ENCODE results near the gene ZNF280B. TPM values are rescaled to one million over a fixed set of nuclear protein-coding genes. Genes with fewer than 3 reads are reported as not detected.
"Not testable (repeated sequence)": the region's sequence is repeated elsewhere in the genome, so short reads cannot be mapped to it uniquely, and the experiment has no call there.

The ZNF280B gene
- total and polyA plus RNA-seq, 2 donors (not counting 1 experiment from before 2014, with no cell fraction given), result 0.67 to 3.5 TPM

GRCh38 chr22:22442928-22443709, 65.4 kb downstream of the ZNF280B start:
- no CpG with 5 or more reads among the region's 7 CpGs for WGBS (ENCODE audit: insufficient coverage)
- no peak overlapping the region for H3K27ac Mint-ChIP-seq

GRCh38 chr22:22441626-22442025, 66.9 kb downstream of the ZNF280B start:
- H3K9me3 Mint-ChIP-seq (ENCODE audit: insufficient read depth); H3K9ac ChIP-seq (ENCODE audit: low read length); H3K27ac Mint-ChIP-seq; H3K4me1 ChIP-seq (ENCODE audit: control insufficient read depth in 2 of 2, insufficient read depth in 2 of 2, low read length in 2 of 2); H3K27me3 Mint-ChIP-seq; ATAC-seq (ENCODE audit: low read depth); H3K79me2 ChIP-seq (ENCODE audit: control insufficient read depth, insufficient read depth, low read length); H3K27me3 ChIP-seq (replicated peaks in 1 of 4; ENCODE audit: control extremely low read depth in 1 of 4, control insufficient read depth in 3 of 4, insufficient read depth in 4 of 4, low read length in 3 of 4); H2AFZ ChIP-seq (ENCODE audit: insufficient read depth, low read depth, low read length, poor library complexity, severe bottlenecking); H3K9me3 ChIP-seq (ENCODE audit: control extremely low read depth in 1 of 3, control insufficient read depth in 2 of 3, insufficient read depth in 1 of 3, low read length in 2 of 3); POLR2A ChIA-PET; H3K36me3 ChIP-seq (replicated peaks in 1 of 2; ENCODE audit: control extremely low read depth in 1 of 2, control insufficient read depth in 1 of 2, extremely low read depth in 1 of 2, insufficient read depth in 2 of 2, low read length in 1 of 2); H3K27ac ChIP-seq (ENCODE audit: low read length in 2 of 2); H3K4me3 ChIP-seq (ENCODE audit: control extremely low read depth in 1 of 5, extremely low read depth in 1 of 5, insufficient read depth in 1 of 5, low read depth in 2 of 5, low read length in 4 of 5); H3K4me3 Mint-ChIP-seq; H3K4me2 ChIP-seq (replicated peaks; ENCODE audit: low read depth, low read length, poor library complexity, severe bottlenecking); H4K20me1 ChIP-seq (ENCODE audit: control insufficient read depth, insufficient read depth, low read length, poor library complexity, severe bottlenecking); H3K4me1 Mint-ChIP-seq; intact Hi-C loops (cut with micrococcal nuclease); CTCF ChIA-PET; DNase-seq: not testable (repeated sequence)
- WGBS (ENCODE audit: insufficient coverage), result 96% methylated on average over 19 of the region's 28 CpGs

More at GRCh38 chr22:22442928-22443709, 65.4 kb downstream of the ZNF280B start:
- H4K20me1 ChIP-seq (ENCODE audit: control insufficient read depth, insufficient read depth, low read length, poor library complexity, severe bottlenecking), result no peaks in the 10 kb centered on the region
- intact Hi-C loops (cut with micrococcal nuclease), result no loop called here
- TF ChIP-seq CTCF (IDR thresholded peaks at IDR 0.05) (no peak), EZH2 (IDR thresholded peaks at IDR 0.05; ENCODE audit: borderline replicate concordance, insufficient read depth, low read depth, low read length, poor library complexity, severe bottlenecking) (no peak)
- H2AFZ ChIP-seq (ENCODE audit: insufficient read depth, low read depth, low read length, poor library complexity, severe bottlenecking), result no peak overlapping the region
- no peaks in the 10 kb centered on the region for H3K9me3 Mint-ChIP-seq (ENCODE audit: insufficient read depth)
- H3K4me3 ChIP-seq (ENCODE audit: control extremely low read depth in 1 of 5, extremely low read depth in 1 of 5, insufficient read depth in 1 of 5, low read depth in 2 of 5, low read length in 4 of 5), result no peak overlapping the region
- H3K4me2 ChIP-seq (replicated peaks; ENCODE audit: low read depth, low read length, poor library complexity, severe bottlenecking), result no peak overlapping the region
- H3K27me3 Mint-ChIP-seq, result no peaks in the 10 kb centered on the region
- H3K9me3 ChIP-seq (ENCODE audit: control extremely low read depth in 1 of 3, control insufficient read depth in 2 of 3, insufficient read depth in 1 of 3, low read length in 2 of 3), result peaks cover 0 to 10% (median 0%) of the 10 kb centered on the region in 3 donors
- H3K4me1 ChIP-seq (ENCODE audit: control insufficient read depth in 2 of 2, insufficient read depth in 2 of 2, low read length in 2 of 2), result peaks cover 0 to 7% of the 10 kb centered on the region in 2 donors
- H3K9ac ChIP-seq (ENCODE audit: low read length), result no peak overlapping the region
- no peak overlapping the region for H3K27ac ChIP-seq (ENCODE audit: low read length in 2 of 2)
- DNase-seq (no peak), ATAC-seq (ENCODE audit: low read depth) (no peak)
- no peak overlapping the region for H3K4me3 Mint-ChIP-seq
- no peaks in the 10 kb centered on the region for H3K79me2 ChIP-seq (ENCODE audit: control insufficient read depth, insufficient read depth, low read length)
- no peaks in the 10 kb centered on the region for H3K27me3 ChIP-seq (replicated peaks in 1 of 4; ENCODE audit: control extremely low read depth in 1 of 4, control insufficient read depth in 3 of 4, insufficient read depth in 4 of 4, low read length in 3 of 4)
- POLR2A ChIA-PET, result no interaction called here
- CTCF ChIA-PET, result no interaction called here
- no peaks in the 10 kb centered on the region for H3K36me3 ChIP-seq (replicated peaks in 1 of 2; ENCODE audit: control extremely low read depth in 1 of 2, control insufficient read depth in 1 of 2, extremely low read depth in 1 of 2, insufficient read depth in 2 of 2, low read length in 1 of 2)
- peaks cover 2% of the 10 kb centered on the region for H3K4me1 Mint-ChIP-seq
